Endothelial cell of umbilical vein (primary cell): ENCODE measurements around the gene MACROD2. TPM values are rescaled to one million over a fixed set of nuclear protein-coding genes. Genes with fewer than 3 reads are reported as not detected.

ENCODE experiments used
- BruUV-seq: library from RNA; stranded (reverse); fragments of 400-500 nt; replicated peaks from 2 replicates; lab custom pipeline; 2021; lab: Mats Ljungman, UMichigan
- CTCF ChIA-PET: fragments of 300-600, 350-600 bp; sonication (Branson Sonifier 250); formaldehyde crosslinking; loops from one replicate; lab custom pipeline; 2021; ENCODE audit warnings: antibody characterized with exemption, inconsistent platforms; lab: Charles Lee
- POLR2A ChIA-PET: fragments of 300-600, 350-600 bp; sonication (Branson Sonifier 250); formaldehyde crosslinking; loops from one replicate; lab custom pipeline; 2021; ENCODE audit warnings: antibody characterized with exemption, inconsistent platforms; lab: Charles Lee
- DNase-seq: peaks from one replicate; pipeline ENCODE4 v3.0.0-alpha.2; 2011; ENCODE audit warnings: low read depth, low spot score
- FAIRE-seq: peaks from 2 replicates; lab custom pipeline; 2011; peaks lifted over from hg19 to GRCh38; lab: Jason Lieb, UNC
- H2AFZ ChIP-seq: 2 replicates; pipeline ENCODE4 v1.6.0; 2012; ENCODE audit warnings: low read depth, low read length, control low read depth, inconsistent platforms
- H3K27ac ChIP-seq: 2 replicates; pipeline ENCODE4 v1.5.1; 2011; ENCODE audit warnings: low read depth, mild to moderate bottlenecking, control low read depth, low read length, moderate library complexity; ENCODE audit not compliant: insufficient read depth
- H3K27me3 ChIP-seq, 2 experiments: 2 replicates each; pipeline versions ENCODE4 v1.6.0 to v1.6.1; 2011; ENCODE audit warnings: low read length in 2 of 2, mixed read lengths in 1 of 2; ENCODE audit not compliant: control insufficient read depth in 2 of 2, insufficient read depth in 2 of 2
- H3K36me3 ChIP-seq, 2 experiments: 2 replicates in 1 of 2; 3 replicates in 1 of 2; pipeline ENCODE4 v1.5.1; 2011; ENCODE audit warnings: low read length in 2 of 2, mild to moderate bottlenecking in 1 of 2, moderate library complexity in 1 of 2; ENCODE audit not compliant: control insufficient read depth in 2 of 2, insufficient read depth in 2 of 2; ENCODE audit errors: extremely low read depth in 1 of 2
- H3K4me1 ChIP-seq: 3 replicates; pipeline ENCODE4 v1.5.1; 2011; ENCODE audit warnings: mild to moderate bottlenecking, low read length; ENCODE audit not compliant: control insufficient read depth, insufficient read depth; ENCODE audit errors: extremely low read depth
- H3K4me2 ChIP-seq: 2 replicates; pipeline ENCODE4 v1.6.1; 2011; ENCODE audit warnings: low read length, control low read depth, mixed read lengths; ENCODE audit not compliant: insufficient read depth
- H3K4me3 ChIP-seq, 3 experiments: fragments of 200-600 bp in 1 of 3; sonication (generic), shearing (Covaris generic) in 1 of 3; replicated peaks in 1 of 3; 2 replicates each; pipeline ENCODE4 v1.5.1; 2011 to 2016; ENCODE audit warnings: control low read depth in 3 of 3, low read length in 3 of 3, mild to moderate bottlenecking in 2 of 3, inconsistent platforms in 1 of 3, low read depth in 1 of 3, moderate library complexity in 1 of 3; ENCODE audit not compliant: insufficient read depth in 1 of 3
- H3K79me2 ChIP-seq: 2 replicates; pipeline ENCODE4 v1.6.0; 2012; ENCODE audit warnings: low read length, inconsistent platforms; ENCODE audit not compliant: control insufficient read depth, insufficient read depth
- H3K9ac ChIP-seq: replicated peaks from 2 replicates; pipeline ENCODE3; 2011; ENCODE audit warnings: low read length, control low read depth; ENCODE audit not compliant: insufficient read depth; ENCODE audit errors: extremely low read depth
- H3K9me1 ChIP-seq: replicated peaks from 3 replicates; pipeline ENCODE4 v1.6.0; 2011; ENCODE audit warnings: mild to moderate bottlenecking, low read length; ENCODE audit not compliant: control insufficient read depth, insufficient read depth; ENCODE audit errors: extremely low read depth
- H3K9me3 ChIP-seq: replicated peaks from 2 replicates; pipeline ENCODE4 v1.5.1; 2012; ENCODE audit warnings: low read length, inconsistent platforms; ENCODE audit not compliant: control insufficient read depth, insufficient read depth
- H4K20me1 ChIP-seq: replicated peaks from 2 replicates; pipeline ENCODE3; 2011; ENCODE audit warnings: mild to moderate bottlenecking, low read length; ENCODE audit not compliant: control insufficient read depth, insufficient read depth; ENCODE audit errors: extremely low read depth
- CTCF ChIP-seq, 2 donors: IDR thresholded peaks; 1 replicate in 1 of 2; 2 replicates in 1 of 2; pipeline ENCODE4 v1.5.1; 2011; ENCODE audit warnings: low read length in 2 of 2, mild to moderate bottlenecking in 2 of 2, moderate library complexity in 2 of 2, control low read depth in 1 of 2, inconsistent platforms in 1 of 2, low read depth in 1 of 2; ENCODE audit not compliant: insufficient read depth in 1 of 2; ENCODE audit errors: extremely low read depth in 1 of 2
- EZH2 ChIP-seq: IDR thresholded peaks from 2 replicates; pipeline ENCODE4 v1.6.1; 2012; ENCODE audit warnings: borderline replicate concordance, low read depth, mild to moderate bottlenecking, moderate library complexity, low read length, inconsistent platforms; ENCODE audit not compliant: severe bottlenecking
- FOS ChIP-seq: IDR thresholded peaks from 2 replicates; pipeline ENCODE4 v1.6.1; 2011; ENCODE audit warnings: mild to moderate bottlenecking, low read length, moderate library complexity, borderline replicate concordance; ENCODE audit not compliant: insufficient read depth
- GATA2 ChIP-seq: IDR thresholded peaks from 2 replicates; pipeline ENCODE4 v1.7.0; 2011; ENCODE audit warnings: low read depth, mild to moderate bottlenecking, moderate library complexity, mixed read lengths, low read length; ENCODE audit not compliant: insufficient read length, insufficient read depth
- JUN ChIP-seq: IDR thresholded peaks from 2 replicates; pipeline ENCODE4 v1.6.1; 2011; ENCODE audit warnings: borderline replicate concordance, low read depth; ENCODE audit not compliant: insufficient read length, insufficient read depth
- MAX ChIP-seq: IDR thresholded peaks from 2 replicates; pipeline ENCODE4 v1.6.1; 2011; ENCODE audit not compliant: insufficient read depth, insufficient read length
- MYC ChIP-seq: IDR thresholded peaks from one replicate; pipeline ENCODE4 v1.6.1; 2011; ENCODE audit warnings: mild to moderate bottlenecking, low read depth, low read length
- POLR2A ChIP-seq: IDR thresholded peaks from 2 replicates; pipeline ENCODE4 v1.6.1; 2012; ENCODE audit warnings: low read depth, mild to moderate bottlenecking, control low read depth, low read length
- POLR2AphosphoS5 ChIP-seq: IDR thresholded peaks from 2 replicates; pipeline ENCODE4 v1.6.1; 2012; ENCODE audit warnings: low read depth, mild to moderate bottlenecking, control low read depth, low read length, moderate library complexity; ENCODE audit not compliant: insufficient read depth
- dilution Hi-C: fragments of 300-500 bp; cut with MboI; formaldehyde crosslinking; loops from one replicate; pipeline ENCODE4 v1.15.0; 2019; ENCODE audit warnings: low sequenced_read_pairs; ENCODE audit not compliant: extremely low pct_ligation_motif_present
- intact Hi-C: fragments of 100-400 bp; cut with micrococcal nuclease; formaldehyde crosslinking; loops from one replicate; pipeline ENCODE4 v1.10.0; 2022
- polyA plus RNA-seq, 4 experiments: library from polyadenylated mRNA; depleted of rRNA in 3 of 4; stranded (reverse) in 3 of 4; unstranded in 1 of 4; fragments of >200 nt; gene quantifications; 2 replicates each; pipeline versions ENCODE4 v1.2.1 to v1.2.3, GENCODE V29; 2011 to 2012; ENCODE audit warnings: missing spikeins in 1 of 4
- total RNA-seq: library from RNA; stranded (reverse); gene quantifications from 2 replicates; pipeline ENCODE4 v1.2.3, GENCODE V29; 2021

The MACROD2 gene
- total and polyA plus RNA-seq, 2 donors (not counting 3 experiments of a cell fraction or from before 2014, with no cell fraction given), result 0.11 to 0.73 TPM

GRCh38 chr20:15792855-15793254 is 1797.5 kb downstream of the MACROD2 start:
- Histone ChIP-seq H3K4me3 (no peak overlapping the region), H3K4me1 (no peaks in the 10 kb centered on the region)
- dilution Hi-C loops, result no loop called here

GRCh38 chr20:15794409-15794808 is 1799.1 kb downstream of the MACROD2 start:
- FAIRE-seq, result no peak
- BruUV-seq, result no TSS peak
- Histone ChIP-seq H3K27me3 (no peaks in the 10 kb centered on the region), H3K36me3 (no peaks in the 10 kb centered on the region), H3K27ac (no peak overlapping the region), H3K79me2 (no peaks in the 10 kb centered on the region), H3K9me1 (no peaks in the 10 kb centered on the region), H3K9me3 (no peaks in the 10 kb centered on the region), H4K20me1 (no peaks in the 10 kb centered on the region), H3K4me3 (no peak overlapping the region), H3K4me1 (no peaks in the 10 kb centered on the region), H3K4me2 (no peak overlapping the region), H3K9ac (no peak overlapping the region), H2AFZ (no peak overlapping the region)
- intact Hi-C loops, result no loop called here
- CTCF ChIA-PET, result no interaction called here
- DNase-seq, result no peak
- POLR2A ChIA-PET, result no interaction called here
- dilution Hi-C loops, result no loop called here
- TF ChIP-seq CTCF (IDR thresholded peaks at IDR 0.05; ENCODE audit: extremely low read depth in 1 of 2, insufficient read depth in 1 of 2, low read depth in 1 of 2, low read length in 2 of 2) (no peak), EZH2 (no peak), POLR2AphosphoS5 (no peak), MYC (no peak), GATA2 (no peak), JUN (no peak), FOS (no peak), POLR2A (no peak), MAX (no peak)

More at GRCh38 chr20:15792855-15793254, 1797.5 kb downstream of the MACROD2 start:
- intact Hi-C loops, result no loop called here
- no peak overlapping the region for H3K9ac ChIP-seq
- DNase-seq (no peak), FAIRE-seq (no peak)
- no peaks in the 10 kb centered on the region for H4K20me1 ChIP-seq
- H3K27ac ChIP-seq, result no peak overlapping the region
- H3K79me2 ChIP-seq, result no peaks in the 10 kb centered on the region
- no peaks in the 10 kb centered on the region for H3K27me3 ChIP-seq
- H3K9me3 ChIP-seq, result no peaks in the 10 kb centered on the region
- BruUV-seq, result no TSS peak
- no peak for TF ChIP-seq GATA2
- TF ChIP-seq FOS, result no peak
- TF ChIP-seq POLR2A, result no peak
- TF ChIP-seq POLR2AphosphoS5, result no peak
- CTCF ChIA-PET, result no interaction called here
- H3K36me3 ChIP-seq, result no peaks in the 10 kb centered on the region
- no peak overlapping the region for H3K4me2 ChIP-seq
- POLR2A ChIA-PET, result no interaction called here
- no peak overlapping the region for H2AFZ ChIP-seq
- no peaks in the 10 kb centered on the region for H3K9me1 ChIP-seq
